ENCODE data around the gene KRT75. TPM values are rescaled to one million over a fixed set of nuclear protein-coding genes. Genes with fewer than 3 reads are reported as not detected.

The KRT75 gene
- total and polyA plus RNA-seq, 2 of the 4 experiments (the other 2 are of a cell fraction): not detected

DNA sequence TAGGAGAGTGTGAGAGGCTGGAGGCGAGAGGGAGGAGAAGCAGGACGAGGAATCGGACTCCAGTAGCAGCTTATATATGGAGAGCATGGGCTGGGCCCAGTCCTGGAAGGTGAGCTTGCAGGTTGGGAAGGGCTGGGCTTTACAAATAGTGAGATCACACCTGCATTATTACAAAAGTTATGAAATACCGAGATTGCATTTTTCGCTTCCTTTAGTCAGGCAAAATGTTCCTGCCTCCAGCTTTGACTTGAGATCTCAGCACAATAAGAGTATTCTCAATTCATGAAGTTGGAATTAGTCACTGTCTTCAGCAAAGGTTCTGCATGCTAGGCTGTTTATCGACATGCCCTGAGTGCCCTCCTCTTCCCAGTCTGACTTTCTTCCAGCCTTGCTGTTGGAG lies 17.9 kb upstream of the KRT75 start, which contains the start of gene KRT6B:
Gene KRT6B (minus strand): TSS at position 46 of the 400 bp plus-strand sequence. CDS start 68 bp downstream, outside the sequence.
- H3K27me3 ChIP-seq (ENCODE audit: control insufficient read depth, insufficient read depth, low read length): peaks cover 9% of the 10 kb centered on the region; the same call in 1 of the 2 replicates
- intact Hi-C loops (cut with micrococcal nuclease): no loop called here
- DNase-seq: no peak

More for the DNA sequence above, 17.9 kb upstream of the KRT75 start, which contains the start of gene KRT6B:
- no peak within 1 kb of the TSS for H2AFZ ChIP-seq (replicated peaks; ENCODE audit: low read length, poor library complexity)
- in situ Hi-C loops (cut with MboI; ENCODE audit: low sequenced_read_pairs): no loop called here
- no peak within 1 kb of the TSS for H4K91ac ChIP-seq (ENCODE audit: insufficient read depth, low read depth, low read length)
- H3K56ac ChIP-seq (ENCODE audit: extremely low read depth, insufficient read depth, low read length): no peak within 1 kb of the TSS
- no peak within 1 kb of the TSS for H3K4ac ChIP-seq (ENCODE audit: low read depth, low read length)
- no peak within 1 kb of the TSS for H4K5ac ChIP-seq (ENCODE audit: low read depth, low read length)
- no TSS peak for BruUV-seq (replicated peaks)
- no peaks in the 10 kb centered on the region for H3K9me1 ChIP-seq (ENCODE audit: insufficient read depth, low read length)
- dilution Hi-C loops (cut with HindIII; ENCODE audit: low sequenced_read_pairs, unreplicated experiment): no loop called here
- H3K4me3 ChIP-seq (ENCODE audit: insufficient read depth, low read depth, low read length): no peak within 1 kb of the TSS
- H3K18ac ChIP-seq (ENCODE audit: low read depth, low read length): no peak within 1 kb of the TSS
- H2AK5ac ChIP-seq (ENCODE audit: low read depth, low read length): no peak within 1 kb of the TSS
- WGBS, 2 experiments (ENCODE audit: extremely low coverage in 2 of 2, insufficient read length in 1 of 2): 60% methylated on average over 1 of the region's 6 CpGs; no CpG with 5 or more reads in 1 of the 2 experiments
- no peak for ATAC-seq (ENCODE audit: low read depth)
- ChIA-PET CTCF (no interaction called here), POLR2A (ENCODE audit: unreplicated experiment) (no interaction called here)
- no peak within 1 kb of the TSS for H2BK5ac ChIP-seq (ENCODE audit: low read depth, low read length, poor library complexity, severe bottlenecking)
- TF ChIP-seq MAZ (IDR thresholded peaks at IDR 0.05; ENCODE audit: borderline replicate concordance, low read depth, low read length) (no peak), RAD21 (IDR thresholded peaks at IDR 0.05; ENCODE audit: low read length) (no peak), SMC3 (IDR thresholded peaks at IDR 0.05; ENCODE audit: low read depth, low read length) (no peak), POLR2A (IDR thresholded peaks at IDR 0.05; ENCODE audit: low read depth, low read length) (no peak), BHLHE40 (IDR thresholded peaks at IDR 0.05; ENCODE audit: low read depth, low read length) (no peak), CHD1 (IDR thresholded peaks at IDR 0.05; ENCODE audit: low read depth, low read length) (no peak), MXI1 (IDR thresholded peaks at IDR 0.05; ENCODE audit: borderline replicate concordance, low read depth, low read length) (no peak), MAFK (IDR thresholded peaks at IDR 0.05; ENCODE audit: low read depth, low read length) (no peak), RFX5 (IDR thresholded peaks at IDR 0.05; ENCODE audit: low read depth, low read length) (no peak), NFE2L2 (IDR thresholded peaks at IDR 0.05; ENCODE audit: low read depth, low read length) (no peak), RCOR1 (IDR thresholded peaks at IDR 0.05; ENCODE audit: insufficient replicate concordance, low read length) (no peak), FOS (IDR thresholded peaks at IDR 0.05; ENCODE audit: low read depth, low read length) (no peak), CEBPB (IDR thresholded peaks at IDR 0.05; ENCODE audit: low read depth, low read length) (no peak)
- TF ChIP-seq, protein P1, sequence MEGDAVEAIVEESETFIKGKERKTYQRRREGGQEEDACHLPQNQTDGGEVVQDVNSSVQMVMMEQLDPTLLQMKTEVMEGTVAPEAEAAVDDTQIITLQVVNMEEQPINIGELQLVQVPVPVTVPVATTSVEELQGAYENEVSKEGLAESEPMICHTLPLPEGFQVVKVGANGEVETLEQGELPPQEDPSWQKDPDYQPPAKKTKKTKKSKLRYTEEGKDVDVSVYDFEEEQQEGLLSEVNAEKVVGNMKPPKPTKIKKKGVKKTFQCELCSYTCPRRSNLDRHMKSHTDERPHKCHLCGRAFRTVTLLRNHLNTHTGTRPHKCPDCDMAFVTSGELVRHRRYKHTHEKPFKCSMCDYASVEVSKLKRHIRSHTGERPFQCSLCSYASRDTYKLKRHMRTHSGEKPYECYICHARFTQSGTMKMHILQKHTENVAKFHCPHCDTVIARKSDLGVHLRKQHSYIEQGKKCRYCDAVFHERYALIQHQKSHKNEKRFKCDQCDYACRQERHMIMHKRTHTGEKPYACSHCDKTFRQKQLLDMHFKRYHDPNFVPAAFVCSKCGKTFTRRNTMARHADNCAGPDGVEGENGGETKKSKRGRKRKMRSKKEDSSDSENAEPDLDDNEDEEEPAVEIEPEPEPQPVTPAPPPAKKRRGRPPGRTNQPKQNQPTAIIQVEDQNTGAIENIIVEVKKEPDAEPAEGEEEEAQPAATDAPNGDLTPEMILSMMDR (conservative IDR thresholded peaks at IDR 0.05; ENCODE audit: low read depth, low read length): no peak
- TF ChIP-seq, protein P2, sequence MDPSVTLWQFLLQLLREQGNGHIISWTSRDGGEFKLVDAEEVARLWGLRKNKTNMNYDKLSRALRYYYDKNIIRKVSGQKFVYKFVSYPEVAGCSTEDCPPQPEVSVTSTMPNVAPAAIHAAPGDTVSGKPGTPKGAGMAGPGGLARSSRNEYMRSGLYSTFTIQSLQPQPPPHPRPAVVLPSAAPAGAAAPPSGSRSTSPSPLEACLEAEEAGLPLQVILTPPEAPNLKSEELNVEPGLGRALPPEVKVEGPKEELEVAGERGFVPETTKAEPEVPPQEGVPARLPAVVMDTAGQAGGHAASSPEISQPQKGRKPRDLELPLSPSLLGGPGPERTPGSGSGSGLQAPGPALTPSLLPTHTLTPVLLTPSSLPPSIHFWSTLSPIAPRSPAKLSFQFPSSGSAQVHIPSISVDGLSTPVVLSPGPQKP (IDR thresholded peaks at IDR 0.05; ENCODE audit: borderline replicate concordance, low read depth, low read length): no peak
- TF ChIP-seq, protein P3, sequence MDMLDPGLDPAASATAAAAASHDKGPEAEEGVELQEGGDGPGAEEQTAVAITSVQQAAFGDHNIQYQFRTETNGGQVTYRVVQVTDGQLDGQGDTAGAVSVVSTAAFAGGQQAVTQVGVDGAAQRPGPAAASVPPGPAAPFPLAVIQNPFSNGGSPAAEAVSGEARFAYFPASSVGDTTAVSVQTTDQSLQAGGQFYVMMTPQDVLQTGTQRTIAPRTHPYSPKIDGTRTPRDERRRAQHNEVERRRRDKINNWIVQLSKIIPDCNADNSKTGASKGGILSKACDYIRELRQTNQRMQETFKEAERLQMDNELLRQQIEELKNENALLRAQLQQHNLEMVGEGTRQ (IDR thresholded peaks at IDR 0.05; ENCODE audit: low read depth, low read length): no peak
- H3K4me2 ChIP-seq (ENCODE audit: low read depth, low read length): no peak within 1 kb of the TSS
- H2BK120ac ChIP-seq (ENCODE audit: low read depth, low read length): no peak within 1 kb of the TSS
- H3K27ac ChIP-seq (ENCODE audit: insufficient read depth, low read length): no peak within 1 kb of the TSS
- no peak within 1 kb of the TSS for H2BK15ac ChIP-seq (ENCODE audit: low read depth, low read length)
- H3K23ac ChIP-seq (ENCODE audit: low read depth, low read length): no peak within 1 kb of the TSS
- H3K9me3 ChIP-seq (ENCODE audit: control insufficient read depth, insufficient read depth, low read length): no peaks in the 10 kb centered on the region
- H3K36me3 ChIP-seq (ENCODE audit: control insufficient read depth, insufficient read depth, low read length): no peaks in the 10 kb centered on the region
- no peak within 1 kb of the TSS for H3K9ac ChIP-seq (ENCODE audit: low read depth, low read length)
- no peaks in the 10 kb centered on the region for H3K79me1 ChIP-seq (ENCODE audit: low read depth in 1 of 2, low read length in 2 of 2)
- H4K8ac ChIP-seq (ENCODE audit: low read depth in 2 of 2, low read length in 2 of 2): no peak within 1 kb of the TSS
- no peaks in the 10 kb centered on the region for H3K4me1 ChIP-seq (ENCODE audit: control insufficient read depth, insufficient read depth, low read length)
- H2AK9ac ChIP-seq (replicated peaks; ENCODE audit: low read depth, low read length, poor library complexity): no peak within 1 kb of the TSS
- no peaks in the 10 kb centered on the region for H4K20me1 ChIP-seq (ENCODE audit: insufficient read depth, low read length)
- H3K14ac ChIP-seq (replicated peaks; ENCODE audit: low read depth, low read length): no peak within 1 kb of the TSS
- no peak within 1 kb of the TSS for H2BK20ac ChIP-seq (ENCODE audit: low read depth, low read length)

All from IMR-90 (cell line).